NCI-H82 treated with DMSO at 0.1 percent for 48 hours (cell line): ENCODE results near the gene FRMD8.
"Not testable (repeated sequence)": the region's sequence is repeated elsewhere in the genome, so short reads cannot be mapped to it uniquely, and the experiment has no call there.

Experiments
- DNase-seq: peaks from one replicate; lab custom pipeline; 2025; ENCODE audit not compliant: unreplicated experiment; lab: John Stamatoyannopoulos, UW

Gene FRMD8

GRCh38 chr11:65452259-65452658 is 65.8 kb downstream of the FRMD8 start:
- DNase-seq, result not testable (repeated sequence)

GRCh38 chr11:65452806-65453490 is 66.5 kb downstream of the FRMD8 start:
- no peak for DNase-seq

- DNase-seq, result no peak
These were observed 67.9 kb downstream of the FRMD8 start for GRCh38 chr11:65454311-65454695.

GRCh38 chr11:65454696-65455456 is 68.4 kb downstream of the FRMD8 start:
- DNase-seq, result peak; percentile 72

- no peak for DNase-seq
These were observed 70.0 kb downstream of the FRMD8 start for GRCh38 chr11:65456418-65456817.

GRCh38 chr11:65459552-65459951 is 73.1 kb downstream of the FRMD8 start:
- DNase-seq, result no peak
